ENCODE data around the gene MMP25.

DNA sequence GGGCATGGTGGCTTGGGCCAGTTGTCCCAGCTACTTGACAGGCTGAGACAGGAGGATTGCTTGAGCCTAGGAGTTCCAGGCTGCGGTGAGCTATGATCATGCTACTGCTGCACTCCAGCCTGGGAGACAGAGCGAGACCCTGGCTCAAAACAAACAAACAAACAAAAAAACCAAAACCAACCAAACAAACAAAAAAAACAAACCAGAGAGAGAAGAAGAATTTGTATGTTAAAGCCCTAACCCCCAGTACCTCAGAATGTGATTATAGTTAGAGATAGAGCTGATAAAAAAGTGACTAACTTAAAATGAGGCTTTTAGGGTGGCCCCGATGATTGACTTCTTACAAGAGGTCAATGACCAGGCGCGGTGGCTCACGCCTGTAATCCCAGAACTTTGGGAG is 1.7 kb upstream of the MMP25 start:
- TF ChIP-seq, protein P1, sequence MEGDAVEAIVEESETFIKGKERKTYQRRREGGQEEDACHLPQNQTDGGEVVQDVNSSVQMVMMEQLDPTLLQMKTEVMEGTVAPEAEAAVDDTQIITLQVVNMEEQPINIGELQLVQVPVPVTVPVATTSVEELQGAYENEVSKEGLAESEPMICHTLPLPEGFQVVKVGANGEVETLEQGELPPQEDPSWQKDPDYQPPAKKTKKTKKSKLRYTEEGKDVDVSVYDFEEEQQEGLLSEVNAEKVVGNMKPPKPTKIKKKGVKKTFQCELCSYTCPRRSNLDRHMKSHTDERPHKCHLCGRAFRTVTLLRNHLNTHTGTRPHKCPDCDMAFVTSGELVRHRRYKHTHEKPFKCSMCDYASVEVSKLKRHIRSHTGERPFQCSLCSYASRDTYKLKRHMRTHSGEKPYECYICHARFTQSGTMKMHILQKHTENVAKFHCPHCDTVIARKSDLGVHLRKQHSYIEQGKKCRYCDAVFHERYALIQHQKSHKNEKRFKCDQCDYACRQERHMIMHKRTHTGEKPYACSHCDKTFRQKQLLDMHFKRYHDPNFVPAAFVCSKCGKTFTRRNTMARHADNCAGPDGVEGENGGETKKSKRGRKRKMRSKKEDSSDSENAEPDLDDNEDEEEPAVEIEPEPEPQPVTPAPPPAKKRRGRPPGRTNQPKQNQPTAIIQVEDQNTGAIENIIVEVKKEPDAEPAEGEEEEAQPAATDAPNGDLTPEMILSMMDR (IDR thresholded peaks at IDR 0.05) = no peak
- no peak for TF ChIP-seq ZFX (IDR thresholded peaks at IDR 0.05; ENCODE audit: borderline replicate concordance)

Data from 22Rv1 (cell line).